ENCODE measurements around the gene CDC42BPA. TPM values are rescaled to one million over a fixed set of nuclear protein-coding genes. Genes with fewer than 3 reads are reported as not detected.

CDC42BPA gene
- polyA plus RNA-seq, 3 donors = 0.20 to 0.45 (median 0.39) TPM

DNA sequence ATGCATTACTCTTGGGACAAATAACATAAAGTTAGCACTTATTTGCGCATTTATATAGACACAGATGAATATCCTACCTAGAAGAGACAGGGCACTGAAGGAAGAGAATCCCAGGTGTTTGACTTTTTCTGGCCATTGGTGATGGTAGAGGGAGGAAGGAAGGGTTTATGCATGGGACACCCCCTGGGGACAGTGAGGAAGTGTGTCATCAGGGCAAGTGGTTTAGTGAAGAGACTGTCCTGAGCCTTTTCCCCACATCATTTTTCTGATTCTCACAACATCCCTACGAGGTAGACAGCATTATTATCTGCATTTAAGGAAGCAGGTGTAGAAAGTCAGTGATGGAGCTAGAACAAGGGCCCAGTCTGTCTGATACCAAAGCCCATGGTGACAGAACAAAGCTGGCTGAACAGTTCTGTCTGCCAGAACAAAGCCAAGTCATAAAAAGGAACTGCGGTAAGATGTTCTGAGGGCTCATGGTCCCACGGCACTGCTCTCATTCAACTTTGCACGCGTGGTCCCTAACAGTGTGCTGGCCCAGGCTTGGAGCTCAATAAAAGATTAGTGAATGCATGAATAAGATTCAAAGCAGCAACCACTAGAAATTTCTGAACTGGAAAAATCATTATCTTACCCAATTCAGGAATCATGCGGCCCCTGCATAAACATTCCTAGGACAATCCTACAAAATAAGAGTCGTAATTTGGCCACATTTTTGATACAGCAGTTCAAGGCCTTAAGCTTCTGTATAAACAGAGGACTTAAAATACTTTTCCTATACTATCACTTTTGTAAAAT lies 12.2 kb upstream of the CDC42BPA start:
- Histone ChIP-seq H3K36me3 (replicated peaks in 1 of 2; ENCODE audit: control insufficient read depth in 1 of 2, insufficient read depth in 2 of 2, low read length in 2 of 2) (no peaks in the 10 kb centered on the region), H4K20me1 (ENCODE audit: insufficient read depth, low read length) (no peaks in the 10 kb centered on the region), H3K9ac (ENCODE audit: insufficient read depth, low read length, poor library complexity, severe bottlenecking) (no peak overlapping the region), H3K27ac (ENCODE audit: low read depth in 1 of 2, low read length in 2 of 2) (no peak overlapping the region), H3K4me3 (replicated peaks in 1 of 3; ENCODE audit: low read depth in 2 of 3, low read length in 3 of 3) (no peak overlapping the region), H3K4me2 (replicated peaks; ENCODE audit: extremely low read depth, low read length, poor library complexity, severe bottlenecking) (no peak overlapping the region), H3K4me1 (ENCODE audit: control insufficient read depth in 1 of 2, insufficient read depth in 2 of 2, low read length in 2 of 2) (no peaks in the 10 kb centered on the region), H3K9me3 (replicated peaks in 1 of 2; ENCODE audit: control insufficient read depth in 1 of 2, insufficient read depth in 1 of 2, low read length in 2 of 2) (peaks cover 0 to 9% of the 10 kb centered on the region in 2 donors), H3K79me2 (ENCODE audit: insufficient read depth, low read length) (no peaks in the 10 kb centered on the region), H2AFZ (ENCODE audit: insufficient read depth, low read depth, low read length, poor library complexity, severe bottlenecking) (no peak overlapping the region), H3K27me3 (ENCODE audit: control insufficient read depth in 2 of 2, insufficient read depth in 2 of 2, low read length in 2 of 2) (no peaks in the 10 kb centered on the region)
- H3K36me3 Mint-ChIP-seq = no peaks in the 10 kb centered on the region
- intact Hi-C loops (cut with micrococcal nuclease) = no loop called here
- peaks cover 0 to 3% (median 3%) of the 10 kb centered on the region in 3 donors for H3K27me3 Mint-ChIP-seq (ENCODE audit: low read depth in 3 of 3)
- peaks cover 0 to 13% (median 12%) of the 10 kb centered on the region in 7 donors for H3K9me3 Mint-ChIP-seq
- H3K27ac Mint-ChIP-seq = no peak overlapping the region
- TF ChIP-seq, protein P1, sequence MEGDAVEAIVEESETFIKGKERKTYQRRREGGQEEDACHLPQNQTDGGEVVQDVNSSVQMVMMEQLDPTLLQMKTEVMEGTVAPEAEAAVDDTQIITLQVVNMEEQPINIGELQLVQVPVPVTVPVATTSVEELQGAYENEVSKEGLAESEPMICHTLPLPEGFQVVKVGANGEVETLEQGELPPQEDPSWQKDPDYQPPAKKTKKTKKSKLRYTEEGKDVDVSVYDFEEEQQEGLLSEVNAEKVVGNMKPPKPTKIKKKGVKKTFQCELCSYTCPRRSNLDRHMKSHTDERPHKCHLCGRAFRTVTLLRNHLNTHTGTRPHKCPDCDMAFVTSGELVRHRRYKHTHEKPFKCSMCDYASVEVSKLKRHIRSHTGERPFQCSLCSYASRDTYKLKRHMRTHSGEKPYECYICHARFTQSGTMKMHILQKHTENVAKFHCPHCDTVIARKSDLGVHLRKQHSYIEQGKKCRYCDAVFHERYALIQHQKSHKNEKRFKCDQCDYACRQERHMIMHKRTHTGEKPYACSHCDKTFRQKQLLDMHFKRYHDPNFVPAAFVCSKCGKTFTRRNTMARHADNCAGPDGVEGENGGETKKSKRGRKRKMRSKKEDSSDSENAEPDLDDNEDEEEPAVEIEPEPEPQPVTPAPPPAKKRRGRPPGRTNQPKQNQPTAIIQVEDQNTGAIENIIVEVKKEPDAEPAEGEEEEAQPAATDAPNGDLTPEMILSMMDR (IDR thresholded peaks at IDR 0.05) = no peak
- no peaks in the 10 kb centered on the region for H3K4me1 Mint-ChIP-seq
- WGBS (ENCODE audit: insufficient coverage) = 100% methylated on average over 2 of the region's 8 CpGs
- no peak for DNase-seq
- no peak overlapping the region for H3K4me3 Mint-ChIP-seq

GRCh38 chr1:227328405-227329019 lies 10.2 kb upstream of the CDC42BPA start:
- 91% methylated on average over 5 of the region's 6 CpGs for WGBS (ENCODE audit: insufficient coverage)
- no peaks in the 10 kb centered on the region for H4K20me1 ChIP-seq (ENCODE audit: insufficient read depth, low read length)
- no peak overlapping the region for H3K27ac Mint-ChIP-seq

More at GRCh38 chr1:227328405-227329019, 10.2 kb upstream of the CDC42BPA start:
- H3K27ac ChIP-seq (ENCODE audit: low read depth in 1 of 2, low read length in 2 of 2) = no peak overlapping the region
- H3K4me2 ChIP-seq (replicated peaks; ENCODE audit: extremely low read depth, low read length, poor library complexity, severe bottlenecking) = no peak overlapping the region
- no peaks in the 10 kb centered on the region for H3K79me2 ChIP-seq (ENCODE audit: insufficient read depth, low read length)
- H3K4me1 ChIP-seq (ENCODE audit: control insufficient read depth in 1 of 2, insufficient read depth in 2 of 2, low read length in 2 of 2) = no peaks in the 10 kb centered on the region
- H3K36me3 ChIP-seq (replicated peaks in 1 of 2; ENCODE audit: control insufficient read depth in 1 of 2, insufficient read depth in 2 of 2, low read length in 2 of 2) = no peaks in the 10 kb centered on the region
- peaks cover 3 to 4% (median 3%) of the 10 kb centered on the region in 3 donors for H3K27me3 Mint-ChIP-seq (ENCODE audit: low read depth in 3 of 3)
- intact Hi-C loops (cut with micrococcal nuclease) = no loop called here
- H3K9me3 Mint-ChIP-seq = peaks cover 0 to 5% (median 3%) of the 10 kb centered on the region in 7 donors
- H3K9ac ChIP-seq (ENCODE audit: insufficient read depth, low read length, poor library complexity, severe bottlenecking) = no peak overlapping the region
- H3K4me1 Mint-ChIP-seq = no peaks in the 10 kb centered on the region
- no peak overlapping the region for H2AFZ ChIP-seq (ENCODE audit: insufficient read depth, low read depth, low read length, poor library complexity, severe bottlenecking)
- H3K4me3 Mint-ChIP-seq = no peak overlapping the region
- H3K27me3 ChIP-seq (ENCODE audit: control insufficient read depth in 2 of 2, insufficient read depth in 2 of 2, low read length in 2 of 2) = no peaks in the 10 kb centered on the region
- no peaks in the 10 kb centered on the region for H3K36me3 Mint-ChIP-seq
- no peak overlapping the region for H3K4me3 ChIP-seq (replicated peaks in 1 of 3; ENCODE audit: low read depth in 2 of 3, low read length in 3 of 3)
- no peak for DNase-seq
- TF ChIP-seq, protein P1 (IDR thresholded peaks at IDR 0.05) = no peak
- H3K9me3 ChIP-seq (replicated peaks in 1 of 2; ENCODE audit: control insufficient read depth in 1 of 2, insufficient read depth in 1 of 2, low read length in 2 of 2) = peaks cover 0 to 2% of the 10 kb centered on the region in 2 donors
